Stimulated activated CD4-positive, alpha-beta T cell treated with anti-CD3 and anti-CD28 coated beads, Interleukin-4, amount 100 ng/mL, for 1 hour (primary cell): ENCODE measurements around the gene UNC119B.
"Not testable (repeated sequence)": the region's sequence is repeated elsewhere in the genome, so short reads cannot be mapped to it uniquely, and the experiment has no call there.

Experiments
- DNase-seq: peaks from one replicate; pipeline ENCODE4 v3.0.0-alpha.2; 2020

The UNC119B gene

GRCh38 chr12:120710031-120710804, at the start of gene UNC119B:
Gene UNC119B, plus strand, starts transcription at chr12:120710458. Its CDS starts 17 bp downstream, at chr12:120710475.
- DNase-seq, result peak; percentile 82

DNA sequence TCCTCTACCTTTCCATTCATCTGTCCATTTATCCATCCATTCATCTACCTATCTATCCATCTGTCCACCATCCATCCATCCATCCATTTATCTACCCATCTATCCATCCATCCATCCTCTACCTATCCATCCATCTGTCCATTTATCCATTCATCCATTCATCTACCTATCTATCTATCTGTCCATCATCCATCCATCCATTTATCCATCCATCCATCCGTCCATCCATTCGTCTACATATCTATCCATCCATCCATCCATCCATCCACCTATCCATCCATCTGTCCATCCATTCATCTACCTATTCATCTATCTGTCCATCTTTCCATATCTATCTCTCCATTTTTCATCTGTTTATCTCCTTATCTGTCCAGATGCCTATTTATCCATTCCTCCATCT, 48.8 kb upstream of the UNC119B start:
- no peak for DNase-seq

GRCh38 chr12:120662879-120663278, 47.4 kb upstream of the UNC119B start:
- DNase-seq, result no peak

DNA sequence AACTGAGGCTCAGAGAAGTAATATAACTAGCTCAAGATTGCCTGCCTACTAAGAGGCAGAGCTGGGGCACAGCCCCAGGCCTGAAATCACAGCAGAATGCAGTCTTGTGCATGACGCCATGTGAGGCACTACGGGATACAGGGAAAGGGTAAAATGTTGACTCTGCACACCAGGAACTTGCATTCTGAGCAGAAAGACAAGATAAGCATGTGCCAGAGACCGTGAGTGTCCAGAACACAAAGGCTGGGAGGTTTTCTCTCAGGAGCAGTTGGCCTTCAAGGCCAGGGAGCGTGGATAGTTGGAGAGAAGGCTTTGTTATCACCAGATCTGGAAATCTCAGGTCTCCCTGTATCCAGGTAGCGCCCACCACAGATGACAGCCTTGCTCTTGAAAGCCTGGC, 46.5 kb upstream of the UNC119B start:
- no peak for DNase-seq

DNA sequence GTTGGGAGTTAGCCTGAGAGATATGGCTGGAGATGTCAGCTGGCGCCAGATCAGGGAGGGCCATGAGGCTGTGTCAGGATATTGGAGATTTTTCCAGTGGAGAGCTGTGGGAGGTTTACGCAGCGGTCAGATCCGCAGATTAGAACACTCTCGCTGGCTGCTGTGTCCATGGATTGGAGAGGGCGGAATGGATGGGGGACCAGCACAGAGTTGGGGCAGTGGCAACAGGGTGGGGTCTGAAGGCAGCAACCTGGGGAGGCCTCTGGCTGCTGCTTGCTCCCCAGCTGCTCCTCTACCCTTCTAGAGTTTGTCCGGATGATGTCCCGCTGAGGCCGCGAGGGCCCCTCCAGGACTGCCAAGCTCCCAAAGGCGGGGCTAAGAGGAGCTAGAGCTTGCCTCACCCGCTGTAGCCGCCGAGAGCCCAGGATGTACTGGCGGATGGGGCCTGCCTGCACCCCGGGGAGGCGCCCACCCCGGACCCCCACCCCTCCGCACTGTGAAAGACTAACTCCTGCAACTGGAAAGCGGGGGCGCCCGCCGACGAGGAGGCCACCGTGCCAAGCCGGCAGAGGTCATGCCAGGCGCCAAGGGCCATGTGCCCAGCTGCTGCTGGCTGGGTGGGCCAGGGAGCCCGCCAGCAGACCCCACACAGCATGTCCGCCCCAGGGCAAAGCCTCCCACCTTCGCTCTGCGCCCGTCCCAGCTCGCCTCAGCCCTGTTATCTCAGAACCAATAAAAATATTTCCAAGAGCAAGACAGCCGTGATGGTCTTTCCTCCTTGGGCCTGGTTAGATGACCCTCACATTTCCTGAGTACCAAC, 43.5 kb upstream of the UNC119B start:
- no peak for DNase-seq

GRCh38 chr12:120668091-120668867, 42.0 kb upstream of the UNC119B start:
- no peak for DNase-seq

GRCh38 chr12:120668868-120669840, 41.1 kb upstream of the UNC119B start:
- DNase-seq, result no peak

DNA sequence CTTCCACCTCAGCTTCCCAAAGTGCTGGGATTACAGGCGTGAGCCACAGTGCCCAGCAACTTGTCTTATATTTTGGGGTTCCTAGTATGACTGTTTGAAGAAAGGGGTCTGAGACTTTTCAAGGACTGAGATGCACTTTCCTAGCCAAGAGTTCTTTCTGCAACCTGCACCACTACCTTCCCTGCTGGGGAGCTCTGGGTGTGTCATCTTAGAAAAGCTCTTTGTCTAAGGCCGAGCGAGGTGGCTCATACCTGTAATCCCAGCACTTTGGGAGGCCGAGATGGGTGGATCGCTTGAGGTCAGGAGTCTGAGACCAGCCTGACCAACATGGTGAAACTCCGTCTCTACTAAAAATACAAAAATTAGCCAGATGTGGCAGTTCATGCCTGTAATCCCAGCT, 40.0 kb upstream of the UNC119B start:
- not testable (repeated sequence) for DNase-seq

DNA sequence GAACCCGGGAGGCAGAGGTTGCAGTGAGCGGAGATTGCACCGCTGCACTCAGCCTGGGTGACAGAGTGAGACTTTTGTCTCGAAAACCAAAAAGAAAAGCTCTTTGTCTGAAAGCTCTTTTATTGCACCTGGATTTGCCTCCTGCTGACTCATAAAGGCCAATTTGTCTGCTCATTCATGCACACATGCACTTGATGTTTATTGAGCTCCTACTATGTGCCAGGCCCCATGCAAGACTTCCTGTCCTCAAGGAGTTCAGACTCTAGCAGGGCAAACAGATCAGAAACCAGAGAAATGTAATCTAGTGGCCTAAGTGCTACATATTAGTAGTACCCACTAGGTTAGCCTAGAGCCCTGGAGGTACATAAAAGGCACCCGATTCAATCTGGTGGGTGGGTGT, 39.6 kb upstream of the UNC119B start:
- DNase-seq, result no peak

GRCh38 chr12:120674097-120674636, 36.1 kb upstream of the UNC119B start:
- DNase-seq, result no peak

DNA sequence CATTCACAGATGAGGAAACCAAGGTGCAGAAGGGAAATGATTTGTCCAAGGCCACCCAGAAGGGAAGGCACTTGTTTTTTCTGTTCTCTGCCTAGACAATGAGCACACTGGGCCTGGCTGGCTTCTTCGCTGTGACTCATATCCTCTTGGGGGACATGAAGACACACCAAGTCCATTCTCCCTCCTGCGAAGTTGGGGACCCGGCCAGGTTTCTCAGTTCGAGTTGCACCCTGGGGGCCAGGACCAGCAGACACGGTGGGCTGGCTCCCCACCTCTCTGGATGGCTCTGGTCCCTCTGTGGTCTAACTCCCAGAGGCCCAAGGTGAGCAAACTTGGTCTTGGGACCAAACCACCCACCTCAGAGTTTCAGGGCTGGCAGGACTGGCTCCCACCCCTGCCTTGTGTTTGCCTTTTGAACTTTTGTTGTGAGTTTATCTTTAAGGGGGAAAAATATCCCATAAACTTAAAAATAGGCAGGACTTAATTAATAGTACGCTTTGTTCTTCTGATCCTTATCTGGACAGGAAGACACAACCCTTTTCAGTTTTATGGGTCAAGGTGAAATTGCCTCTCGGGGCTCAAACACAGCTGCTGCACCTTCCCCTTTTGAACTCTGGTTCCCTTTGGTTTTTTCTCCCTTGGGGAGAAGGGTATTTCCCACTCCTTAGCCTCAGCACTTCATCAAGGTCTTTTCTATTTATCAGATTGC, 32.3 kb upstream of the UNC119B start:
- DNase-seq, result no peak

GRCh38 chr12:120678572-120678971, 31.7 kb upstream of the UNC119B start:
- no peak for DNase-seq

GRCh38 chr12:120680165-120680738, 30.0 kb upstream of the UNC119B start:
- no peak for DNase-seq

- DNase-seq, result no peak
These were observed 25.7 kb upstream of the UNC119B start for GRCh38 chr12:120684523-120684932.

GRCh38 chr12:120685522-120685921, 24.7 kb upstream of the UNC119B start:
- no peak for DNase-seq

GRCh38 chr12:120686151-120686689, 24.0 kb upstream of the UNC119B start:
- peak; percentile 96 for DNase-seq

DNA sequence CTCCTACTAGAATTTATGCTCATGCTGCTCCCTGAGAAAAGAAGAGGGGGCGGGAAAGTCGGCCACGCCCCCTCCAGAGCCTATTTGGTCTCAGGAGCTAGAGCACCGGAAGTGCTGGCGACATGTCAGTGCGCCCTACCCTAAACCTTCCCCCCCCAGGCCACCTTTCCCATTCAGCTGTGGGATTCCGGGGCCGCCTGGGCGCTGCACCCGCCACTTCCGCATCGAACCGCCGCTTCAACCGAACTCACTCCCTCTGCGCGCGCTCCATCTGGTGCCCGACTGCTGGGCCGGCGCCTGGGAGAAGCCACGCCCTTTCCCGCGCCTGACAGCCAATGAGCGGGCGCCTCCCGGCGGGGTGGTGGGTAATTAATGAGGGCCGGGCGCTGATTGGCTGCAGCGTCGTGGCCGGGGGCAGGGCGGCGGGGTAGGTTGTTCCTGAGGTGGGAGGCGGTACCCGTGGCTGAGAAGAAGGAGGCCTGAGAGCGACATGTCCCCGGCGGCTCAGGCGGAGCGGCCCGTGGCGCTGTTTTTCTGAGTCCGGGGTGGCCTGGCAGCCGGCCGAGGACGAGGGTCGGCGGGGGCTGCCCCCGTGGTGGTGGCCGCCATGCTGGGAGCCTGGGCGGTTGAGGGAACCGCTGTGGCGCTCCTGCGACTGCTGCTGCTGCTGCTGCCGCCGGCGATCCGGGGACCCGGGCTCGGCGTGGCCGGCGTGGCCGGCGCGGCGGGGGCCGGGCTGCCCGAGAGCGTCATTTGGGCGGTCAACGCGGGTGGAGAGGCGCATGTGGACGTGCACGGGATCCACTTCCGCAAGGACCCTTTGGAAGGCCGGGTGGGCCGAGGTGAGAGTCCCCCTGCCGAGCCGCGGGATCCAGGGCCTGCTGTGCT, 23.3 kb upstream of the UNC119B start, which contains the start of gene MLEC:
TSS of gene MLEC (plus strand) at position 460 of the 888 bp plus-strand sequence. CDS start at position 608, 148 bp downstream.
- DNase-seq, result peak; percentile 99

DNA sequence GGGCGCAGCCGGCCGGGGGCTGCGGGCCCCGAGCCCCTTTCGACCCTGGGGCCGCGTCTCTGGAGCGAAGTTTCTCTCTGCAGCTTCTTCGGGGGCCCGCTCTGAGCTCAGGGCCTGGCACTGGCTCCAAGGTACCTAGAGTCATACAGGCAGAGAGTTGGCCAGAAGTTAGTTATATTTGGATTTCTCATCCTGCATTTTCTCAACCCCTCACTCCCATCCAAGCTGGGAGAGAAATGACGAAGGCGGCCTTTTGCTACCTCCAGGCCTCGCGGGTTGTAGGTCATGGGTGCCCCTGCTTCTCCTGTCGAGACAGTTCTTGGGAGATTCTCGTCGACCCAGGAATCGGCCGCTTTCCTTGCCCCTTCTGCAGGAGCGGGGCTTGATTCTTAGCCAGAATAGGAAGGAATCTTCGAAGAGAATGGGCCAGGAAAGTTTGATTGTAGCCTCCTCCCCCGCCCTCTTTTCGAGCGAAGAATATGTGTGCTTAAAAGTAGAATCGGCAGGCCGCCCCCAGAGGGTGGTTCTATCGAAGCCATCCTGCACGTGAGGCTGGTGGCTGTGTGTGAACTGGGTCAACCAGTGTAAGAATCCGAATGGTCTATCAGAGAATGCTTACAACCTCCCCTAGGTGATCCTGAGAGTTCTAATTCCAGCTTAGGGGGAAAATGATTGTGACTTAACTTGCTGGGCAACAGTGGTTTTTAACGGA, 22.5 kb upstream of the UNC119B start:
- peak; percentile 49 for DNase-seq
